Kidney tubule cell (primary cell): Measurements from ENCODE around the gene ANGEL2.
"Not testable (repeated sequence)": the region's sequence is repeated elsewhere in the genome, so short reads cannot be mapped to it uniquely, and the experiment has no call there.

ENCODE experiments used
- DNase-seq: peaks from one replicate; pipeline ENCODE4 v3.0.0-alpha.2; 2018; ENCODE audit warnings: low spot score

Gene ANGEL2

DNA sequence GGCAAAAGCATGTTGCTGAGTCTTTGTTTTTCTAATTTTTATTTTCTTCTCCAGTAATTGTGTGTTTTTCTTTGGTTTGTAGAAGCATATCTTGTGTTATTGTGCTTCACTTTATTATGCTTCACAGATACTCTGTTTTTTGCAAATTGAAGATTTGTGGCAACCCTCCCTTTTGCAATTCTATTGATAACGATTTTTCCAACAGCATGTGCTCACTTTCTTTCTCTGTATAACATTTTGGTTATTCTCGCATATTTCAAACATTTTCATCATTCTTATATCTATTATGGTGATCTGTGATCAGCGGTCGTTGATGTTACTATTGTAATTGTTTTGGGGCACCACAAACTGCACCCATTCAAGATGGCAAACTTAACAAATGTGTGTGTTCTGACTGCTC lies 3.8 kb upstream of the ANGEL2 start:
- DNase-seq: no peak

DNA sequence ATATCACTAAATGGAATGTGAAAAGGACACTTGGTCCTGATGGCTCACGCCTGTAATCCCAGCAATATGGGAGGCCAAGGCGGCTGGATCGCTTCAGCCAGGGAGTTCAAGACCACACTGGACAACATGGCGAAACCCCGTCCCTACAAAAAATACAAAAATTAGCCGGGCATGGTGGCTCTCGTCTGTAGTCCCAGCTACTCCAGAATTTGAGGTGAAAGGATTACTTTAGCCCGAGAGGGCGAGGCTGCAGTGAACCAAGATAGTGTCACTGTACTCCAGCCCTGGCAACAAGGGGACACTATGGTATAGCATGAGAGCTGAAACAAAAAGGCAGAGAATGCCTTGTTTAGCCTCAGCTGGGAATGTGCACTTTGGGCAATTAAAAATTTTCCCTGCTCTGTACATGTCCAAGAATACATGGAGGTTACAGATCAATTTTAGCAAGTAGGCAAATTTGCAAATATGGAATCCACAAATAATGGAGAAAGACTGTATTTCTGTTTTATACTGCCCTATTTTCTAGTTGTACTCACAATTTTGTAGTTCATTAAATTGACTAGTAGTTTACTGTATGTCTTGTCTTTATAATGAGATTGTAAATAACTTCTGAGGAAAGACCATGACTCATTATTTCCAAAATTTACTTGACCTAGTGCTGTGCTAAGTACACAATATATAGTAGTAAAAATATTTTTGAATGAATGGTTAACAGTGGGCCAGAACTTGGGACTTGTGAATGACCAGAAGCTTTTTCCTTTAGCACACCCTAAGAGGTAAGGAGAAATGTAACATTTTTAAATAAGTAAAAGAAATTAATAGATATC lies 2.0 kb upstream of the ANGEL2 start:
- no peak for DNase-seq

DNA sequence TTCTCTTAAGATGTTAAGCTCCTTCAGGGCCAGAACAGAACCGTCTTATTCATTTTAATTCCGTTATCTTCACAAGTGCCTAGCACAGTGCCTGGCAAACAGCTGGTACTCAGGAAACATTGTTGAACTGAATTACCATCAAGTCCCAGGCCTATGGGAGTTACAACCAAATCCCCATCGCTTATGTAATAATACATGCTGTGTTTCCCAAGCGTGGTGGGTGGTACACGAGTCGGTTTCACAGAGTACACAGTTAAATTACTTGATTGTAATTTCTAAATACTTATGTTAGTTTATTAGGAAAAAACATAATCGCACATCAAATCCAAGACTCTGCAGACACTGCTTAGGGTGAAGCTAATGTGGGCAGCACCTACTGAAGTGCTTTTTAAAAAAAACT lies 1.0 kb downstream of the ANGEL2 start:
- DNase-seq: no peak

DNA sequence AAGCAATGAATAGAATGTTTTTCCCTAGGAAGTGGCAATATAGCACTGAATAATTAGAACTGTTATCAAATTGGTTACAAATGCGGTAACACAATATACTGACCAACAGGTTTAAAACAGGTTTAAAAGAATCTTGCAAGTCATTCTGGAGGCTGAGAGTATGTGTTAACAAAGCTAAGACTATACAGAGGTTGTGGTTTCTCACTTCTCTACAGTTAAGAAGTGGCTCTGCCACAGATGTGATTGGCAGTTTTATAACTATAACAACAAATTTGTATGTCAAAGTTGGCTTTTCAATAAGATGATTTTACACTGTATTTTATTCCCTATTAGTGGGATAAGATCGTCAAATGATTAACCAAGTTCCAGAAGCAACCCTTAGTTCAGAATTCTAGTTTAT lies 7.1 kb downstream of the ANGEL2 start:
- no peak for DNase-seq

DNA sequence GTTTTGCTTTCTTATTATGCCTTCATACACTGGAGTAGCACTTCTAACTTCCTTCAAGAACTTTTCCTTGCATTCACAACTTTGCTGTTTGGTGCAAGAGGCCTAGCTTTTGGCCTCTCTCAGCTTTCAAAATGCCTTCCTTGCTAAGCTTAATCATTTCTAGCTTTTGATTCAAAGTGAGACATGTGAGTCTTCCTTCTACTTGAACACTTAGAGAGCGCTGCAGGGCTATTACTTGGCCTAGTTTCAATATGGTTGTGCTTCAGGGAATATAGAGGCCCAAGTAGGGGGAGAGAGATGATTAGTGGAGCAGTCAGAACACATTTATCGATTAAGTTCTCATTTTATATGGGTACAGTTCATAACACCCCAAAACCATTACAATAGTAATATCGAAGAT lies 12.4 kb downstream of the ANGEL2 start:
- no peak for DNase-seq

DNA sequence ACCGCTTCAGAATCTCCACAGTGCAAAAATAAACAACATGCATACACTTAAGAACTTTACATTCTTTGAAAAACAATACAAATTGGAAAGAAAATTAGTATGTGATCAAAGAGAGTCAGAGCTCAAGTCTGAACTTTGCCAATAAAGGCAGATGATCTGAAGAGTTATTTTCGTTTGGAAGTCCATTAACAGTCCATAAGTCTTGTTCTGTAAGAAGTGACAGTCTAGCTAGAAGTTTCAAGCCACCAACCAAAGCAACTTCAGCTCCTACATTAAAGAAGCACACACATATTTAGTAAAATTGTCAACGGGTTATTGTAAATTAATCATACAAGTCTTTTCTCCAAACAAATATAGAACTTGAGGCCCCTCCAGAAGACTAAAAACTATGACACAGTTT lies 20.7 kb downstream of the ANGEL2 start:
- no peak for DNase-seq

DNA sequence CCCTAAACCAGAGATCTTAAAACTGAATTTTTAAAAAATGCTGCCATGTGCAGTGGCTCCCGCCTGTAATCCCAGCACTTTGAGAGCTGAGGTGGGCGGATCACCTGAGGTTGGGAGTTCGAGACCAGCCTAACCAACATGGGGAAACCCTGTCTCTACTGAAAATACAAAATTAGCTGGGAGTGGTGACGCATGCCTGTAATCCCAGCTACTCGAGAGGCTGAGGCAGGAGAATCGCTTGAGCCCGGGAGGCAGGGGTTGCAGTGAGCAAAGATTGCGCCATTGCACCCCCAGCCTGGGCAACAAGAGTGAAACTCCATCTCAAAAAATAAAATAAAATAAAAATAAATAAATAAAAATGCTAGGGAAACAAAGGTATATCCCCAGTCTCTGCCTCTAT lies 21.7 kb downstream of the ANGEL2 start:
- DNase-seq: not testable (repeated sequence)

DNA sequence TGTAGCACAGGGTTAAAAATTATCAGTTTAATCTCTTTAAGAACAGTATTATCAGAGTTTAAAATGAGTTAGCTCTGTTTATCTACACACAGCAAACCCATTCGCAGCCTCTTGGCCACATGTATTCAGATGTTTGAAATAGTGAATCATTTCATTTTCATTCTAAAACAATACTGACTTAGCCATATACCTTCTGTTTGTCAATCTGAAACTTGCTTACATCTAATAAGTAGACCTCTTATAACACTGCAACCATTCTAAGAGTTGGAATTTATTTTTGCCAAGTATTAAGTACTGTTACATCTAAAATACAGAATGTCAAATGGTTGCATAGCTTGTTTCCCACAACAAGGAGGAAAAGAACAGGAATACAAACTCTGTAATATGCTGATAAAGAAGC lies 25.4 kb downstream of the ANGEL2 start:
- no peak for DNase-seq

DNA sequence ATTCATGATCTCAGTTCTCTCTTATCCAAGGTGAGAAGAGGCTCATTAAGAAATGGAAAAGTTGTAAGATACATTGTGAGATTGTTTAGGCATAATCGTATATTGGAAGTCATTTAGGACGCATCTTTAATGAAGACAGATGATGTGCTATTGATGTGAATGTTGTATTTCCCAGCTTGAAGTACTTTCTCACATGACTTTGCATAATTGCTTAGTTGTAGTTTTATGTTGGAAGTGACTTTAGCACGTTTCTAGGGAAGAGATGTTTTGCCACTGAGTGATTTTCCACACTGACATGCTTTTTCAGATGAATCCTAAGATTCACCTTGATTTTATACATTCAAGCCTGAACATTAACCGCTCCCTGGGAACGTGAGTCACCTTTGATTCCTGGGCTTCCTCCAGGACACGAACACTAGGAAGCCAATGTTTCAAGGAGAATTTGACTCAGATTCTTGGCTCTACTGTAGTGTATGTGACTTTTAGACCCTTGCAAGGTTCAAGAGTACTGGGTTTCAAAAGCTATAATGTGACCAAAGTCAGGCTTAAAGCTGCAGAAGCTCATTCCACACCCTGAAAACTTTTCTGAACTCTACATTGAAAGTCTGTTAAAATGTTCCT lies 27.9 kb downstream of the ANGEL2 start:
- DNase-seq: peak; percentile 46

DNA sequence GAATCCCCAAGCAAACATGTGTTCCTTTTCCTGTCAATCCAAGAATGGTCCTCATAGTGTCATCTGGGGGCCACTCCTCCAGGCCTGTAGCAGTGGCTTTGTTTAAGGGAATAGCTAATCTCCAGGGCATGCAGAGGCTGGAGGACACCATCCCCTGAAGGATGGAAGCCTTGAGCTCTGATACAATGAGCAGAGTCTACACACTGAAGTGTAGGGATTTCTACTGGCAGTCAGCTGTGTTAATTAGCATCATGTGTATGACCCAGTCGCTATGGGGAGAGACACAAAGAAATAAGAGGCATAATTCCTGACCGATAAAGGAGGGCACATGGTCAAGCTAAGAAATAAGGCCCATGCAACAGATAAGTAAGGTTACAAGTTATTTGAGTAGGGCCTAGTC lies 29.1 kb downstream of the ANGEL2 start:
- no peak for DNase-seq

DNA sequence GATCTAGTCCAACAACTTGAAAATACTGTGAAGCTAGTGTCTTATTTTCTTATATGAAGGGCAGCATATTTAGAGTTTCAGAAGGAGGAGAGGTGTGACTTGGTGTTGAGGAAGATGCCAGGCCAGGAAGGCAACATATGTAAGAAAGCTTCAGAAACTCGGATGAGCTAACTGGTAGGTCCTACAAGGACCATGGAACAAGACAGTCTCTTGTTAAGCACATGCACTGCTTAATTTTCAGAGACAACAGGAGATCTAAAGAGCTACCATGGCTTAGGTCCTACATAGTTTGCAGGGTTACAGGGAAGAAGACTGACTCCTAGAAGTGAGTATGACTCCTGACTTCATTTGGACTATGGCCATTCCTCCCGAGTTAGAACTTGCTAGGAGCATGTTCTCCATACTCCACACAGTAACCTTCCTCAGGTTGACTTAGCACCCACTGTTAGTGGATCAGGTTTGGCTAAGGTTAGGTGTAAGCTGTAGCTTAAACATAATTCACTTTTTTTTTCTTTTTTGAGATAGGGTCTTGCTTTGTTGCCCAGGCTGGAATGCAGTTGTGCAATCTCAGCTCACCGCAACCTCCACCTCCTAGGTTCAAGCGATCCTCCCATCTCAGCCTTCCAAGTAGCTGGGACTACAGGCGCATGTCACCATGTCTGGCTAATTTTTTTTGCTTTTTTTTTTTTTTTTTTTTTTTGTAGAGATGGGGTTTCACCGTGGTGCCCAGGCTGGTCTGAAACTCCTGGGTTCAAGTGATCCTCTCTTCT lies 31.0 kb downstream of the ANGEL2 start:
- DNase-seq: no peak

DNA sequence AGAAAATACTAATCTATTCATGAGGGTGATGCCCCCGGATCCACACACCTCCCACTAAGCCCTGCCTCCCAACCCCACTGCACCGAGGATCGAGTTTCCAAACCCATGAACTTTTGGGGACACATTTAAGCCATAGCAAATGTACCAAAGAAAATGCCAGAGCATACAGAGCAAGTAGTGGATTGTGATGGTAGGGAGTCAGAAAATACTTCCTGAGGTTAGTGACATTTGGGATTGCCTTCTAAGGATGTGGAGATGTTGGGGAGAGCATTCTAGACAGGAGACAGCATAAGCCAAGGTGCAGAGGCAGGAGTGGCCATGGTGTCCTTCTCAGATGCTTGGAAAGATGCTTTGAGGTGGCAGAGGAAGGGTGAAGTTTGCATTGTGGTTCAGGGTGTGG lies 32.2 kb downstream of the ANGEL2 start:
- DNase-seq: no peak

DNA sequence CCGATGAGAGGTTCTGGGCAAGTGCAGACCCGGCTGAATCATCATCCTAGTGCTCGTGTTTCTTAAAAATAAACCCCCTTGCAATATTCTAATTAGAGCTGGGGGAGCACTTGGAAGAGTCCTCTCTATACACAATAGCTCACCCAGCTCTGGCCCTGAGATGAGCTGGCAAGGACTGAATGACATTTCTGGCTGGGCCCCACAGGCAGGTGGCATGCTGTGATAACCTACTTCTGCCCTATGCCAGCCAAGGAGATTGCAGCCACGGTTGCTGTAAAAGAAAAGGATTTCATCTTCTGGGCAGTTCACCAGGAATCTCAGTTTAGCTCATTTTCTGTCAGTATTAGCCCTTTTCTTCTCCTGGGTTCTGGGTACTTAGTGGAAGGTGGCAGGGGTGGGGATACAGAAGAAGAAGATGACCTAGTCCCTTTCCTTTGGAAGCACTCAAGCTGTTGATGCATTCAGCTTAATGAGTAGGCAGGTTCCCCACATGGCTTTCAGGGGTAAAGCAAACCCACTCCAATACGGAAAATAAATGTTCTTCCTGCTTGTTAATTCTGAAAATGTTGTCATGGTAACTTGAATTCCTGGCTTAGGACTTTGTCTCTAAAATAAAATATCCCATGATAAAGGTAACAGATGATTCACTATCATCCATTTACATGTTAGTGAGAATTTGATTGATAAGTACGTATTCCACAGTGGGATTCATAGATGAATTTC lies 33.1 kb downstream of the ANGEL2 start:
- DNase-seq: no peak

DNA sequence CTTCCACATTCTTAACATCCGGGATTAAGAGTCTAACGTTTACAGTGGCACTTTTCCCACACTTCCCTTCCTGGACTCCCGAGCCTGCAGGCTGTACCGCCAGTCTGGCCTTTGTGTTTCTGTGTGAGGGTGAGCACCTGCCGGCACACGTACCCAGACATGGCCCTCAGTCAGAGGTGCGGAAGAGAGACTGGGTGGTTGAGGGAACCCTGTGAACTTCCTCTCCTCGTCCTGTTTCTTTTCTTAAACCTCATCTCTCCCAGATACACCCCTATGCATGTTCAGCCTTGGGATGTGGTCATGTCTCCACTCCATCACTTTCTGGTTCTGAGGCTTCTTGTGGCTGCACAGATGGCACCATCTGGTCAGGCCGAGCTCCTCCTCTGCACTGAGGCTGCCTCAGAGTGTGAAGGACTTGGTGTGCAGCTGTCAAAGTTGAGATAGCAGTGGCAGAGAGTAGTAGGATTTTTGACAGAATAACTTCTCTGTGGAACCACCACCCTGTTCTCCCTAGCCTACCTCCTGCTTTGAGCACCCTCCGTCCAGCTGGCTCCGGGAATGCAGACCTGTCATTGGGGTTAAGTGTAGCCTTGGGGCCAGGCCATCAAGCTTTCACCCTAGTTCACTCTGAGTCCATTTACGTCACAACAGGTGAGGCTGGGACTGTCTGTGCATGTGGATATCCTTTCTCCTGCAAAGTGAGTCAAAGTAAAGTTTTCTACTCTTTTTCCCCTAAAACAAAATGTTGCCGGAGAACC lies 33.9 kb downstream of the ANGEL2 start:
- no peak for DNase-seq

DNA sequence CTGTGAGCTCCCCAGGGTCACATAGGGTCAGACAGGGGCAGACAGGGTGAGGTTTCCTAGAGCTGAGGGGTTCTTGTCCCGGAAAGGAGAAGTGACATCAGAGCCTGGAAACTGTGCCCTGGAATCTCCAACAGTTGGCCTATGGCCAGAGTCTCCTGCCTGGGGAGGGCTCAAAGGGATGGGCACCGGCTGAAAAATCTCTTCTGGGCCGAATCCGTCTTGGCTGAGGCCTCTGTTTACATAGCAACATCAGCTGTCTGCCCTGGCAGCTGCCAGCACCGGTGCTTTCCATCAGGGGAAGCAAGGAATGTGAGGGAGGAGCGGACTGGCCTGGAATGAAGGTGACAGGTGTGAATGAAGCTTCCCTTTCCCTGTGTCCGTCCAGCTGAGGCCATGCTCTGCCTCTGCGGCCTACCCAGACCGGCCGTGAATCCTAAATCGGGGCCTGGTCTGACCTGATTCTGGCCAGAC lies 34.6 kb downstream of the ANGEL2 start:
- peak; percentile 80 for DNase-seq

DNA sequence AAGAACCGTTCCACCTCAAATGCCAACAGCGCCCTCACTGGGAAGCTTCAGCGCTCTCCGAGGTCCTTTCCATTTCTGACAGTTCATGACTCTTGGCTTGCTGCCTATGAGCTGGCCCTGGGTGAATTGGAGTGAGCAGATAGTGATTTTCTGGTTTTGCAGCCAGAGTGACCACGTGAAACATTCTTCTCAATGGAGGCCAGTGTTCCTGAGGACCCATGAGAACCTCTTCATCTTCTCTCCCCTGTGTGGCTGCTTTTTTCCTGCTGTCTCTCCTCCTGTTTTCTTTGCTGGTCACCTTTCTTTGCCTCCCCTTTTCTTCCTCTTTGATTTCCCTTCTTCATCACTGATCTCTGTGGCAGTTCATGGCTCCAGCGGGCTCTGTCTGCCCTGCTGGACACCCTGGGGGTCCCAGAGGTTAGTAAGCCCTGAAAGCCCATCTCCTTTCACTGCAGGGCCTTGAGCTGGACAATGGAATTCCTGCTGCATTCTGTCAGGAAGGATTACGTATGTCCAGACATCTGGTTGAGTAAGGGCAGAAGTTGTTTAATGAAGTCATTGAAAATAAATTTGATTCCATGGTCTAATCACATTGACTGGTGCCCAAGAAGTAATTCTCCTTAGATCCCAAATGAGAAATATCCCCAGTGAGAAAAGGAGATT lies 35.4 kb downstream of the ANGEL2 start:
- DNase-seq: no peak

DNA sequence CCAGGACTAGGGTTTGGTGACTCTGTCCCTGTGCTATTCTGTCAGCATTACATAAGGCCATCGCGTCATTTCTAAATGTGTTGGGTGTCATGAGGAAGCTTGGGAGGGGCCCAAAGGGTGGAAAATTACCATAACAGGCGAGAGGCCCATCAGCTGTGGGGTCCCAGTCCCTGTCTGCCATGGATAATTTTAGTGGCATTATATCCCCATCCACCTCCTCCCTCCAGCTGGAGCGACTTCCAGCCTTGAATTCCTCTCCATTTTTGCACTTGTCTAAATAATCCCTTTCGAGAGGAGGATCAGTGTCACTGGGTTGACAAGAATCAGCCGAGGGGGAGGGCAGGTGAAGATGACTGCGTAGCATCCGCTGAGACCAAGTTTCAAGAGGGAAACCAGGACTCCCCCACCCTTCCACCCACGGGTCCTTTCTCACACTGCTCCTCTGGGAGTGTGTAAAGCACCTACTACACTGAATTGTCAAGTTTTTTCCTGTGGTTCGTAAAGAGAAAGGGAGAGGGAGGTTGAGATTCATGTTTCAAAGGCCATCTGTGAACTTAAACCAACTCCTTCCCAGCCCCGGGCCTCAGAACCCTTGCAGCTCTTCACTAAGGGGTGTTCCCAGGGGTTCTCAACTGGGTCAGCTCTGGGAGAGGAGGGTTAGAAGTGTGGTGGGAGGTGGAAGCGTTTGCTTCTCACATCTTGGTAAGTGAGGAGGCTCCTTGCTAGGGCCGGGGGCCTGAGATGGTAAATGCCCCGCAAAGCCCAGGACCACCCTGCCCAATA lies 36.1 kb downstream of the ANGEL2 start:
- no peak for DNase-seq

DNA sequence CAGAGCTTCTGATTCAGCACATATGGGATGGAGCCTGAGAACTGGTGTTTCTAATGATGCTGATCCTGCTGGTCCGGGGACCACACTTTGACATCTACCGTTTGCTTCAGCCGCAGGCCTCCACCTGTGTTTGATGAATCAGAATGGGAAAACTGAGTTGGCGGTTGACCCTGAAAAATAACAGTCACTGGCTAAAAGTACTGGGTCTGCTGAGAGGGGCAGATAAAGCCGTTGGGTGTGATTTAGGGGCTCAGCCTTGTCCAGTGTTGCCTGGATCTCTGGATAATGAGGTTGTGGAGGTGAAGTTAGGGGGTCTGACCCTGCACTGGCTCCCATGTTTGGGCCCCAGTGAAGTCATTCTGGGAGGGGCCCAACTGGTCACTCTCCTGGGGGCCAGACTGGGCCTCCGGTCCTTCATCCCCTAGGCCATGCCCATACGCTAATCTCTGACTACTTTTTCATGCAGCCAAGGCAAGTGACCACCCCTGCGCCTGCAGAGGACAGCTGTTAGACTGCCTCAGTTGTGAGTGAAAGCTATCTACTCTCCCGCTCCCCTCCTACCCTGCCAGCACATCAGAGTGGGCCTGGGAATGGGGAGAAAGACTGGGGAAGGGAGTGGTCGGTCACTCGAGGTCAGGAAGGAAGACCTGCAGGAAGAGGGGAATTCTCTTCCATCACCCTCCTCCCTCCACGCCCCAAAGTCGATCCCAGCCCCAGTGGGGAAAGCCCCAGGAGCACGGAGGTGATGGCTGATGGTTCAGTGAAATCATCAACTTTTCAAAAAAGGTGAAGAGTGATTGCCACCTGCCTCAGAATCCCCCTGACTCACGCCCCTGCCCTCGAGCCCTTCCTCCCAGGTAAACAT lies 37.7 kb downstream of the ANGEL2 start:
- DNase-seq: no peak

DNA sequence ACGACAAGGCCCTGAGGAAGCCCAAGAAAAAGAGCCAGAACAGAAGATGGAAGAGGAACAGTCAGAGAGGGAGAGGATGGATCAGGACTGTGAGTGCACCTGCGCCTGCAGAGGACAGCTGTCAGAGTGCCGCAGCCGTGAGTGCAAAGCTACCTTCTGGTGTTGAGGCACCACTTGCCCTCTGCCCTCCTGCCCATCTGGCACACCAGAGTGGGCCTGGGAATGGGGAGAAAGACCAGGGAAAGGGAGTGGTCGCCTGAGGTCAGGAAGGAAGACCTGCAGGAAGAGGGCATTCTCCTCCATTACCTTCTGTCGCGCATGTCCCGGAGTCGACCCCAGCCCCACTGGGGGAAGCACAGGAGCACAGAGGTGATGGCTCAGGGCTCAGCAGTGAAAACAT lies 39.1 kb downstream of the ANGEL2 start:
- DNase-seq: no peak
